ENCODE results near the gene NACC2.
"Not testable (repeated sequence)": the region's sequence is repeated elsewhere in the genome, so short reads cannot be mapped to it uniquely, and the experiment has no call there.

The NACC2 gene

DNA sequence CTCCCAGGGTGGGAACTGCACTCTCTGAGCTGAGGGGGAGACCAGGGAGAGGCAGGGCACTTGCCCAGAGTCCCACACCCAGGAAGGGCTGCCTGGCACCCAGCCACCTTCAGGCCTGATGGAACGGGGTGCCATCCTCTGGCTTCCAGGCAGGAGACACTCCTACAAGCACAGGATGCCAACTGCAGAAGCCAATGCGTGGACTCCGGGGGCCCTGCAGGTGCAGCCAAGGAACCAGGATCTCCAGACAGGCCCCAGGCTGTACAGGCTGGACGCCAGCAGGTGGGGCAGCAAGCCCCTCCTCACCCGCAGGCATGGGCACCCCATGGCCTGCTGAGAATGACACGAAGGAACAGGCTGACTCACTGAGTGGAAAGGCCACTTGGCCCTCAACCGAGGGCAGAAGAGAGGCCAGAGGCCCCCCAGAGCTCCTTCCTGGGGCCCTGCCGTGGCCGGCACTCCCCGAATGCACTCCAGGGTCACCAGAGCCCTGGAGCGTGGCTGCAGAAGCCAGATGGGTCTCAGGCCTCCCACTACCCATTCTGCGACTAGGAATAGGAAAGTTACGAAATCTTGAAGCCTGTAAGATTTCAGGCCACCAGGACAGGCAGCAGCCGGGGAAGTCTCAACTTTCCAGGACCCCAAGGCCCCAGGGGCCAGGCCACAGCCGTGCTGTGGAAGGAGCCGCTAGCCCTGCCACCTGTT lies 15.7 kb downstream of the NACC2 start:
- no peak for DNase-seq

DNA sequence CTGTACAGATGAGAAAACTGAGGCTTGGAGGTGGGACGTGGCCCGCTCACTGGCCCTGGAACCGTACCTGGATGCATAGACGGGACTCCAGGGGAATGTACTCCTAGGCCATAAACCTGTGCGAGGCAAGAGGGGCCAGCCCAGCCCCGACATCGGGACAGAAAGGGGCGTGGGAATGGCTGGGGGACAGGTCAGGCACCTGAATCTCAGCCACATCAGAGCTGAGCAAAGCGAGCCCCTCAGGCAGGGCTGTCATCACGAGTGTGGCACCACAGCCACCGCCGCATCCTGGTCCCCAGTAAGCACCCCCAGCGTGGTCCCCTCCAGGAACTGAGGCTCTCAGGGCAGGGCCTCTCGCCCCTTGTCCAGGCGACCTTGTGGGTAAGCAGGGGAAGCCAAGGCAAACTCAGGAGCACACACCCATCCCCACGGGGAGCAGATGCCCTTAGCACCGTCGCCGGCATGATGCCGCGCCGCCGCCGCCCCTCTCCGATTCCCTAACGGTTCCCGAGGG lies 16.5 kb downstream of the NACC2 start:
- no peak for DNase-seq

GRCh38 chr9:136078024-136078423 lies 17.1 kb downstream of the NACC2 start:
- no peak for DNase-seq

DNA sequence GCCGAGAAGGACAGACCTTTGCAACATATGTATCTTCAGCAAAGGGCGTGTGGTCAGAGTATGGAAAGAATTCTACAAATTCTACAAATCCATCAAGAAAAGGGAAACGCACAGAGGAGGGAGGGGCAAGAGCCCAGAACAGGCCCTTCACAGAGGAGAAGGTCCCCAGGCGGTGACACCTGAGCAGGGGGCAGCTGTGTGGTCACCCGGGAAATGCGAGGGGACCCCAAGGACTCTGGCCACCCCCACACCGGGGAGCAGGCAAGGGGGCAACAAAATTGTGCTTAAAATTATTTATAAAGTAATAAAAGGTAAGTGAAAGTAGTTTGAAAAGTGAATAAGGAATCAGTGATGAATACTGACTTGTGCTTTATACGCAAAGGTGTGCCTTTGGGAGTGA lies 17.6 kb downstream of the NACC2 start:
- DNase-seq: no peak

GRCh38 chr9:136075881-136076678 lies 19.0 kb downstream of the NACC2 start:
- no peak for DNase-seq

DNA sequence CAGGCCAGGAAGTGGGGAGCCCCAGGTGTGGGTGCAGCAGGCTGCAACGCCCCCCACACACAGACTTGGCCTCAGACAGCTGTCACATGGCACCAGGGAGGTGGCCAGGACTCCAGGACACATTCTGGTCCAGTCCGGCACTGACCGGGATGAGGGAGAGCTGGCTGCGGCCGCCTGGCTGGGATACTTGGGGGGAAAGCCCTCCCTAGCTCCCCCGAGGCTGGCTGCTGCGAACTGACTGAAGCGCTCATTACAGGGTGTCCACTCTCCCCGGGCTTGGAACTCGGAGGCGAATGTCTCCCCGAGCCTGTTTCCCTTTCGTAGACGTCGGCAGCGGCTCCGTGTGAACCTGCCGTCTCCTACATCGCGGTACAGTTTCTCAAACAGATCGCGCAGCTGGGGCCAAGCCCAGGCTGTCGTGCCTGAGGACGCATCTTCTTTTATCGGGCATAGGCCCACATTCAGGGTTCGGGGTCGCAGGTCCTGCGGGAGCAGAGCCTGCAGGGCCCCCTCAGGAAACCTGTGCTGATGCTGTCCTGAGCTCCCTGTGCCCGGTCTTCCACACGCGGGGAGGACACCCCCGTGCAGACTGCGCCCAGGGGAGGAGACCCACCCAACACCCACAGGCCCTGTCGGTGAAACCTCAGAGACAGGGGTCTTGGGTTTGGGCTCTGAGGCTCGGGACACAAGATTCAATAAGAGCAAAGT lies 19.8 kb downstream of the NACC2 start:
- no peak for DNase-seq

- no peak for DNase-seq
Observed at GRCh38 chr9:136074706-136075105, 20.4 kb downstream of the NACC2 start.

- no peak for DNase-seq
Observed at GRCh38 chr9:136062657-136063439, 32.2 kb downstream of the NACC2 start.

DNA sequence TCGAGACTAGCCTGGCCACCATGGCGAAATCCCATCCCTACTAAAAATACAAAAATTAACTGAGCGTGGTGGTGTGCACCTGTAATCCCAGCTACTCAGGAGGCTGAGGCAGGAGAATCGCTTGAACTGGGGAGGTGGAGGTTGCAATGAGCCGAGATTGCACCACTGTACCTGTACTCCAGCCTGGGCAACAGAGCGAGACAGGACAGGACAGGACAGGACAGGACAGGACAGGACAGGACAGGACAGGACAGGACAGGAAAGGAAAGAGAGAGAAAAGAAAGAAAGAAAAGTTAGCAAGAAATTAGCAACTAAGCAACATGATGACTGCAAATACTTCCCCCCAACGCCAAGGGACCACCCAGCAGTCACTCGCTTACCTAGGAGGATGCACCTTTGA lies 33.2 kb downstream of the NACC2 start:
- not testable (repeated sequence) for DNase-seq

DNA sequence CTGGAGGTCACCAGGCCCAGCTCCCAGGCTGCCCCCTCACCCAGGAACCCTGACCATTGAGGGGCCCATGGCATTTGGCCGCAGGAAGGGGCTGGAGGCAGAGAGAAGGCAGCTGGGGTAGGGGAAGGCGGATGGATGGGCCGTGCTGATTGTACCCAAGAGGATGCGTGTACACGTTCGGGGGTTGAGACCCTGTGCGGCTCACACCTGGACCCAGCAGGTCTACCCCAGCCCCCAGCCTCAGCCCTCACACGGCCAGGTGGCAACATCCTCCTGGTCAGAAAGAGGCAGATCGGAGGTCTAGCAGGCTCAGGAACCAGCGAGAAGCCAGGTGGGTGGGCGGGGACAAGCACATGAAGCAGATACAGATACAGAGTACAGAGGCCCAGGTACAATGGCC lies 33.7 kb downstream of the NACC2 start:
- no peak for DNase-seq

- DNase-seq: no peak
Observed at GRCh38 chr9:136060671-136061371, 34.3 kb downstream of the NACC2 start.

DNA sequence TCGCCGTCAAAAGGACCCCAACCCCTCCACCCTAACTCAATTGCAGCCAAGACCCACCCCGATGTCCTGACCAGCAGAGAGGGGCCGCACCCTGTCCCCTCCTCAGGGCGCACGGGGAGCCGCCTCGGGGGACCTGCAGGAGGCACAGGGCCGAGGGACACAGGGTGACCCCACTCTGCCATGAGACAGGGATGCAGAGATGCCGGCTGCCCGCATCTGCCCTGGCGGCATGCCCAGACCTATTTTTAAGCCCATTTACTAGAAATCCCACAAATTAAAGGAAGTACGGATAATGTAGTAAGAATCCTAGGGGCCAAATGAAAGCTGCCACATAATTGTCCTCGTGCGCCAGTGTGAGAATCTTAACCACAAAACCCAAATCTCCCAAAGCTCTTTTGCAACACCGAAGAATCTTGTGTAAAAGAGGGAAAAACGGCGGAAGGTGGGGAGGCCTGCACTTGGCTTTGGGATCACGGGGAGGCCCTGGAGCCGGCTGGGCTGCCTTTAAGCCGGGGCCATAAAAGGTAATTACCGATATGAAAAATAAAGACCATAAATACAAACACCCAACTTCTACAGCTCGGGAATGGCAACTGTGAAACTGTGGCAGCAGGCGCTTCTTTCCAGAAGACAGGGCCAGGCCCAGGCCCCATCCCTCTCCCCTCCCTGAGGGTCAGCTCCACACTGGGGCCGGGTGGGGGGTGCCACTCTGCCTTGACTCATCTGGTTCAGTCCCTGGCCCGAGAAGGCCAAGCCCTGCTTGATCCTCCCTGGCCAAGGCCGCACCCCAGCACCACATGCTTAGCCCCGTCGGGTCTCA lies 35.0 kb downstream of the NACC2 start:
- no peak for DNase-seq

DNA sequence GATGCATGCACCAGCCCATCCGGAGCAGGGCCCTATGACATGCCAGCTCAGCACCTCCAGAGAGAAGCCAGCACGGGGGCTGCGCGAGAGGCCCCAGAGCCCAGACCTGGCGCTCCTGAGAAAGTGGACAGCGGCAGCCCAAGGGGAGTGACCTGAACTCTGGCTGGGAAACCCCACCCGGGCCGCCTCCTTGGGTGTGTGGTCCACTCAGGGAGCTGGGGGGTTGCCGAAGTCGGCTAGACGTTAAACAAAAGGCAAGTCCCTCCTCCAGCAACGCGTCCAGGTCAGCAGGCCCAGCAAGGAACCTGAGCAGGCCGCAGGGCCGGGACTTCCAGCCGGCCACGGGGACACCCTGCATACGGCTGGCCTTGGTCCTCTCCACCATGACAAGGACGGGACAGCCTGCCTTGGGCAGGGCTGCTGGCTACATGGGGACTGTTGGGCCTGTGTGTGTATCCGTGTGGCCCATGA lies 35.7 kb downstream of the NACC2 start:
- no peak for DNase-seq

DNA sequence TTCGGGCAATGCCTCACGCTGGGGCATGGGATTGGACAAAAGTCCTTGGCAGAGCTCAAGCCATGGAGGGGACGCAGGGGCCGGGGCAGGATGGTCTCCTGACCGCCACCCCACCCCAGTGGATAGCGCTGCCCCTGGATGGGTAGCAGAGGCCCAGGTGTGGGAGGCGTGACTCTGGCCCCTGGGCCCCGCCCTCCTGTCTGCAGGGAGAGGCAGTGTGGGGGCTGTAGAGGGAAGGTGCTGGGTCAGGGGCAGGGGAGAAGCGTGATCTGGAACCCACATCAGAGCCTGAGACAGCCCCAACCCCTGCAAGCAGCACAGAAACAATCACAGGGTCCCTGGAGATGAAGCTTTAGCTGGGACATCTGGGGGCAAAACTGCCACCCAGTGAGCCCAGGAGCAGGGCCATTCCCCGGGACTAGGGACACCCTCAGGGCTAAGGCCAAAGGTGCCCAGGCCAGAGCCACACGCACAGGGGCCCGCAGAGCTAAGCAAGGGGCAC lies 36.2 kb downstream of the NACC2 start:
- no peak for DNase-seq

GRCh38 chr9:136058084-136058483 lies 37.0 kb downstream of the NACC2 start:
- DNase-seq: no peak

DNA sequence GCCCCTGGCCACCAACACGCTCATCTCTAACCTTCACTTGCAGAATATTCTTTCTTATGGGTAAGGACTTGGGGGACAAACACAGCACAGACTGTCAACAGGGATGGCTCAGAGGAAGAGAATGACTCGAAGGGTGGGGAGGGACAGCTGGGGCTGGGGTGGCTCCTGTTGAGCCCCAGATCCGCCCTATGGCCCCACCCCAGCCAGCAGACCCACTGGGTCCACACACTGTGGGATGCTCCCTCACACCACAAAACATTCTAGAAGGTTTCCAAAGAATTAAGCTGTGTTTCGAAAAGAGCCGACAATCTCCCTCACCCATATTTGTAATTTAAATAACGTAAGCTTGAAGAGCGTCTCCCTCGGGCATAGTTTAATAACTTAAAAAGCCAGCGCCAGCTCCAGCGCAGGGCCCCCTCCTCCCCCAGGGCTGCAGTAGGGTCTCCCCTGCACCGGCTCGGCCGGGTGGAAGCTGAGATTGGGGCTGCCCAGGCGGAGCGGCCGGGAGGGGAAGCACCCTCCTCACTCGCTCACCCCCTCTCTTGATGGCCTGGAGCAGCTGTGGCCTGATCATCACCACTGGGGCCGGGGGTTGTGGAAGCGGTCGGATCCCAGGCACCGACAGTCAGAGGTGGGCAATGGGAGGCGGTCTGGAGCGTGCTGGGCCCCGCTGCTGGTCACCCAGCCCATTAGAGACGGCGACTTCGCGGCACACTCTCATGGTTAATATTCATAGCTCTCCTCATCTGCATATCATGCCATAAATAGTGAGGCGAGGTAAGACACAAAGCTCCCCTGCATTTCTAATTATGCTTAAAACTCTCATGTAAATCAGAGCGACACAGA lies 37.6 kb downstream of the NACC2 start:
- no peak for DNase-seq

DNA sequence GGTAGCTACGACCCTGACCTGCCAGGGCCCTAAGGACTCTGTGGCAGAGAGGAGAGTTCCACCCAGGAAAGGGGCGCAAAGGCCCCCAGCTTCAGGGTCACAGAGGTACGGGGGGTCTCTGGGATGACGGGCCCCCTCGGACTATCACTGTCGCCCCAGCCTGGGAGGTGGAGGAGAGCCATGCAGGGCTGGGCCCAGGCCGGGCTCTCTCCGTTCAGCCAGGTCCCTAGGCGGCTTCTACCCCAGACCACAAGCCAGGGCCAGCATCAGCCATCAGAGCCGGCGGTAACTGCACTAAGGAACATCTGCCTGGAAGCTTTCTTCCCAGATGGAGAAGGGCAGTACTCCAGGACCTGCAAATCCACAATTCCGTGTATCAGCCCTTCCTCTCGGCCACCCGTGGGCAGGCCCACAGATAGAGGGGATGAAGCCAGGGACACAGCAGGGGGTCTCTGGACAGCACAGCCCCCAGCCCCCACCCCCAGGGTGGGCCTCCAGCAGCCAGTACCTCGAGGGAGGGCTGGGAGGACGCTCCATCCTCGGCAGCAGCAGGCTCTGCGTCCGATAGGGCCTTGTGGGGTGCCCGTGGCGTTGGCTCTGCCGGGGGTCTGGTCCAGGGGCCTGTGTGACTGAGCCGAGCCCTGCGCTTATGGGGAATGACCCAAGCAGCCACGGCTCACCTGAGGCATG lies 38.4 kb downstream of the NACC2 start:
- DNase-seq: no peak

DNA sequence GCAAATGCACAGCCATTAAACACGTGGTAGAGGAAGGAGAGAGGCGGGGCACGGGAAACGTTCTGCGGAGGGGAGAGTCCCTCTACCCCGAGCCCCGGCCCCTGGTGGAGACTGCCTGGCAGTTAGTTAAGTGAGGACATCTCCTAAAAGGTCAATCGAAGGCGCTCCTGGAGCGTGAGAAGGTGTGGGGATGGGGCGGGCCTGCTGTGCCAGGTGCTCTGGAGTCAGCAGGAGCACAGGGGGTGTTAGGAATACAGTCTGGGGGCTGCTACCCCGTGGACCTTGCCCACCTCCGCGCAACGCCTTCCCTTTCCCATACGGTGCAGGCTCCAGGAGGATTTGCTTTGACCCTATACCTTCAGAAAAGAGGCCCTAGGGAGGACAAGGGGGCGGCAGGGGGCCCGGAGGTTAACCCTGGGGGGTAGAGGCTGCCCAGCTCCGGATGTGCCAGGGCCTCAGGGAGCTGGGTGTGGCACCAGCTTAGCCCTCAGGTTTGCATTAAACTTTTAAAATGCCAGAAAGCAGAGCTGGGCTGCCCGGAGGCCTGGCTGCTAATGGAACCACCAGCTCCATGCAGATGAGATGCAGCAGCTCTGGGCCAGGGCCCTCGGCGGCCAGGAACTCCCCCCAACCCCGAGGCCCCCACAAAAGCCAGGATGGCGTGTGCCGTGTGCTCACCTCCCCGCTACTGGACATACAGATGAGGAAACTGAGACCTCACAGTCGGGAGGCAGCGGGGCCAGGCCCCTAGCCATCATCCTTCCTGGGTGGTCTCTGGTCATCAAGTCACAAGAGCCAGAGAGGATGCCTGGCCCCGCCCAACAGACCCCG lies 39.2 kb downstream of the NACC2 start:
- DNase-seq: no peak

Measured in NCI-H2081 treated with DMSO at 0.1 percent for 48 hours (cell line).